Thyroid gland (tissue), 4 donors: Measurements from ENCODE around the gene RORC. TPM values are rescaled to one million over a fixed set of nuclear protein-coding genes. Genes with fewer than 3 reads are reported as not detected.

Experiments used
- DNase-seq, 2 donors: peaks; one replicate each; pipeline ENCODE4 v3.0.0-alpha.2; 2019
- H3K27ac ChIP-seq, 3 donors: fragments of 200-600 bp; sonication (generic); 1 replicate in 2 of 3; 2 replicates in 1 of 3; pipeline ENCODE4 v1.5.1; 2016 to 2019; ENCODE audit warnings: mild to moderate bottlenecking in 1 of 3, moderate library complexity in 1 of 3
- H3K27me3 ChIP-seq: fragments of 200-600 bp; sonication (generic); one replicate; pipeline ENCODE4 v1.5.1; 2019
- H3K36me3 ChIP-seq, 2 donors: fragments of 200-600 bp; sonication (generic); one replicate each; pipeline ENCODE4 v1.5.1; 2016 to 2019
- H3K4me1 ChIP-seq, 2 donors: fragments of 200-600 bp; sonication (generic); one replicate each; pipeline ENCODE4 v1.5.1; 2017 to 2019
- H3K4me3 ChIP-seq, 3 donors: fragments of 200-600 bp; sonication (generic); replicated peaks in 1 of 3; 1 replicate in 2 of 3; 2 replicates in 1 of 3; pipeline ENCODE4 v1.5.1; 2016; ENCODE audit warnings: mild to moderate bottlenecking in 1 of 3
- H3K9me3 ChIP-seq: fragments of 200-600 bp; sonication (generic); one replicate; pipeline ENCODE4 v1.5.1; 2017
- CTCF ChIP-seq, 6 experiments: fragments of 200-600 bp in 3 of 6; fragments of 450-650 bp in 3 of 6; sonication (generic) in 3 of 6; IDR thresholded peaks; one replicate each; pipeline ENCODE4 v1.5.1; 2016 to 2019; ENCODE audit warnings: antibody characterized with exemption in 6 of 6, mild to moderate bottlenecking in 2 of 6, inconsistent platforms in 1 of 6, moderate library complexity in 1 of 6
- POLR2A ChIP-seq, 2 donors: fragments of 450-650 bp; IDR thresholded peaks; one replicate each; pipeline ENCODE4 v1.6.1; 2017; ENCODE audit warnings: antibody characterized with exemption in 2 of 2, mild to moderate bottlenecking in 2 of 2, moderate library complexity in 1 of 2
- WGBS, 2 donors: methylation state at CpG; one replicate each; pipeline ENCODE4 v1.1.5; 2017; 5-methylcytosine and 5-hydroxymethylcytosine counted together
- intact Hi-C: fragments of 100-400 bp; cut with DNase I; formaldehyde crosslinking; loops from one replicate; pipeline ENCODE4 v1.15.1; 2023
- total RNA-seq, 4 donors: library from RNA; depleted of rRNA; stranded (reverse); fragments of >200 nt; gene quantifications; one replicate each; pipeline ENCODE4 v1.2.3, GENCODE V29; 2016

The RORC gene
- total RNA-seq, 4 donors from 2014 or later, result 29.7 to 48.4 (median 38.8) TPM

GRCh38 chr1:151867765-151868411, 36.3 kb upstream of the RORC start:
- H3K4me3 ChIP-seq, result no peak overlapping the region
- no peak for DNase-seq
- intact Hi-C loops, result no loop called here
- no peaks in the 10 kb centered on the region for H3K36me3 ChIP-seq
- H3K9me3 ChIP-seq, result no peaks in the 10 kb centered on the region
- 72 to 75% methylated on average over 7 of the region's 7 CpGs for WGBS, 2 donors
- TF ChIP-seq POLR2A (IDR thresholded peaks at IDR 0.05) (no peak), CTCF (IDR thresholded peaks at IDR 0.05) (no peak)
- no peak overlapping the region for H3K27ac ChIP-seq
- H3K4me1 ChIP-seq, result no peaks in the 10 kb centered on the region
- no peaks in the 10 kb centered on the region for H3K27me3 ChIP-seq

GRCh38 chr1:151867321-151867720, 35.7 kb upstream of the RORC start:
- H3K36me3 ChIP-seq, result no peaks in the 10 kb centered on the region
- TF ChIP-seq POLR2A (IDR thresholded peaks at IDR 0.05), result no peak
- no peak for TF ChIP-seq CTCF (IDR thresholded peaks at IDR 0.05)
- no peaks in the 10 kb centered on the region for H3K9me3 ChIP-seq
- H3K4me3 ChIP-seq, result no peak overlapping the region
- WGBS, 2 donors, result 74 to 89% methylated on average over 2 of the region's 2 CpGs
- H3K27me3 ChIP-seq, result no peaks in the 10 kb centered on the region
- no peaks in the 10 kb centered on the region for H3K4me1 ChIP-seq
- intact Hi-C loops, result no loop called here
- no peak overlapping the region for H3K27ac ChIP-seq
- DNase-seq, result no peak

- 33 to 40% methylated on average over 2 of the region's 2 CpGs for whole genome bisulfite sequencing, 2 donors
- no peak for TF ChIP-seq CTCF (IDR thresholded peaks at IDR 0.05)
- intact Hi-C loops, result no loop called here
- no peak overlapping the region for H3K4me3 ChIP-seq
- no peaks in the 10 kb centered on the region for H3K9me3 ChIP-seq
- DNase-seq, result no peak
- no peaks in the 10 kb centered on the region for H3K4me1 ChIP-seq
- H3K36me3 ChIP-seq, result no peaks in the 10 kb centered on the region
- no peaks in the 10 kb centered on the region for H3K27me3 ChIP-seq
- no peak overlapping the region for H3K27ac ChIP-seq
Measured at GRCh38 chr1:151864411-151864810, 32.8 kb upstream of the RORC start.

- intact Hi-C loops, result no loop called here
- Histone ChIP-seq H3K27ac (no peak overlapping the region), H3K4me3 (no peak overlapping the region), H3K36me3 (no peaks in the 10 kb centered on the region), H3K4me1 (no peaks in the 10 kb centered on the region), H3K27me3 (no peaks in the 10 kb centered on the region), H3K9me3 (no peaks in the 10 kb centered on the region)
- no peak for DNase-seq
- TF ChIP-seq POLR2A (IDR thresholded peaks at IDR 0.05), result no peak
- TF ChIP-seq CTCF (IDR thresholded peaks at IDR 0.05), result no peak
Measured at GRCh38 chr1:151862604-151863003, 31.0 kb upstream of the RORC start.

GRCh38 chr1:151860504-151861187, 29.0 kb upstream of the RORC start:
- H3K27ac ChIP-seq, result no peak overlapping the region
- 80 to 81% methylated on average over 7 of the region's 7 CpGs for WGBS, 2 donors

More at GRCh38 chr1:151860504-151861187, 29.0 kb upstream of the RORC start:
- no peaks in the 10 kb centered on the region for H3K9me3 ChIP-seq
- intact Hi-C loops, result no loop called here
- no peak for TF ChIP-seq CTCF (IDR thresholded peaks at IDR 0.05)
- no peak for TF ChIP-seq POLR2A (IDR thresholded peaks at IDR 0.05)
- no peak for DNase-seq
- no peak overlapping the region for H3K4me3 ChIP-seq
- no peaks in the 10 kb centered on the region for H3K27me3 ChIP-seq
- no peaks in the 10 kb centered on the region for H3K36me3 ChIP-seq
- no peaks in the 10 kb centered on the region for H3K4me1 ChIP-seq
